Smooth muscle cell (in vitro differentiated cells): ENCODE measurements around the gene GPC3. TPM values are rescaled to one million over a fixed set of nuclear protein-coding genes. Genes with fewer than 3 reads are reported as not detected.
A peak's percentile ranks its signal among the peaks of the same experiment; 100 is the strongest.

Experiments used
- DNase-seq: peaks from one replicate; lab custom pipeline; 2025; ENCODE audit not compliant: unreplicated experiment; lab: John Stamatoyannopoulos, UW
- H2AFZ ChIP-seq: fragments of 200-600 bp; sonication (generic); 2 replicates; pipeline ENCODE4 v1.6.0; 2016; ENCODE audit warnings: antibody characterized with exemption, low read depth, mild to moderate bottlenecking
- H3F3A ChIP-seq: fragments of 200-600 bp; sonication (generic); 2 replicates; pipeline ENCODE4 v1.6.0; 2017; ENCODE audit warnings: antibody characterized with exemption, low read depth
- H3K27ac ChIP-seq: fragments of 200-600 bp; sonication (generic); 2 replicates; pipeline ENCODE4 v1.5.1; 2016; ENCODE audit warnings: low read depth, mild to moderate bottlenecking
- H3K27me3 ChIP-seq: fragments of 200-600 bp; sonication (generic); 2 replicates; pipeline ENCODE4 v1.6.1; 2016; ENCODE audit warnings: low read depth, mild to moderate bottlenecking
- H3K36me3 ChIP-seq: fragments of 200-600 bp; sonication (generic); 2 replicates; pipeline ENCODE4 v1.5.1; 2016; ENCODE audit warnings: low read depth
- H3K4me1 ChIP-seq: fragments of 200-600 bp; sonication (generic); 2 replicates; pipeline ENCODE4 v1.5.1; 2016; ENCODE audit warnings: low read depth
- H3K4me2 ChIP-seq: fragments of 200-600 bp; sonication (generic); 2 replicates; pipeline ENCODE4 v1.6.0; 2016; ENCODE audit warnings: mild to moderate bottlenecking
- H3K4me3 ChIP-seq: fragments of 200-600 bp; sonication (generic); 2 replicates; pipeline ENCODE4 v1.5.1; 2016; ENCODE audit warnings: mild to moderate bottlenecking
- H3K79me2 ChIP-seq: fragments of 200-600 bp; sonication (generic); 2 replicates; pipeline ENCODE4 v1.6.0; 2016; ENCODE audit warnings: low read depth, mild to moderate bottlenecking
- H3K9ac ChIP-seq: fragments of 200-600 bp; sonication (generic); 2 replicates; pipeline ENCODE4 v1.6.0; 2016; ENCODE audit warnings: low read depth
- H3K9me3 ChIP-seq: fragments of 200-600 bp; sonication (generic); replicated peaks from 2 replicates; pipeline ENCODE4 v1.5.1; 2016; ENCODE audit warnings: low read depth
- H4K20me1 ChIP-seq: fragments of 200-600 bp; sonication (generic); 2 replicates; pipeline ENCODE4 v1.6.0; 2016; ENCODE audit warnings: low read depth
- WGBS: methylation state at CpG from one replicate; pipeline ENCODE4 v1.1.7; 2016; ENCODE audit warnings: low lambda C conversion rate; 5-methylcytosine and 5-hydroxymethylcytosine counted together
- polyA plus RNA-seq: library from polyadenylated mRNA; unstranded; fragments of >200 nt; fragmentation: Nextera tagmentation; extraction: Ambion mirVana; gene quantifications from 2 replicates; pipeline ENCODE4 v1.2.1, GENCODE V29; 2016
- total RNA-seq: library from RNA; depleted of rRNA; stranded (reverse); fragments of >200 nt; gene quantifications from 2 replicates; pipeline ENCODE4 v1.2.3, GENCODE V29; 2014
- TF ChIP-seq, protein P1 (sequence below): fragments of 200-600 bp; sonication (generic); IDR thresholded peaks from 2 replicates; pipeline ENCODE4 v1.5.1; 2017; ENCODE audit warnings: borderline replicate concordance, mild to moderate bottlenecking, antibody characterized with exemption; ENCODE audit not compliant: insufficient read depth, poor library complexity, severe bottlenecking

The GPC3 gene
- total and polyA plus RNA-seq, 2 experiments from 2014 or later = 120 to 191 TPM

DNA sequence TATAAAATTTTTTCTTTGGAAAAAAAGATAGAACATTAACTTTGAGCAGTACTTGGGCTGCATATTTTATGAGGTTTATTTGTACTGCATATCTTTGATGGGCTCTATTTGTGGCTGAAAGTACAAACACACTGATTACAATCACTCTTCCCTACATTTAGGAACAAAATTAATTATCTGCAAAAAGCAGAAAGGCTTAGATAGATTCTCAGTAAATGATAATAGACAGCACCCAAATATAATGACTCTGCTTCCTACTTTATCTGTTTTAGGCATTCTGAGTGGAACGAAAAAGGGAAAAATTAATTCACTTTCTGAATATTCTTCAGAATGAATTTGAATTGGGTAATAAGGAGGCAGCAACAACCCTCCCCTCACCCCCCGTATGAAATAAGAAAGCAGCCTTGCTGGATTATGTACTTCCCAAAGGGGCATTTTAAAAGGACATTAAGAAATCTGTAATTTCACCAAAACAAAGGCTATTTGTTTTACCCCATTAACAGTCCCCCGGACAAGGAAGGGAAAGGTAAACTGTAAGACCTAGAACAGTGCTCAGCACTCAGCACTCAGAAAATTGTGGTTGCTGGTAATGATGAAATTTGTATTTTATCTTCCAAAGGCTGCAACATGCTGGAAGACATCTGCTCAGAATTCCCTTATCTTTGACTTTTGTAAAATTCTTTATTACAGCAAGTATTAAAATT lies 242.6 kb downstream of the GPC3 start:
- H3K27ac ChIP-seq = no peak overlapping the region
- no peak overlapping the region for H3K4me3 ChIP-seq
- no peak for DNase-seq
- no peak overlapping the region for H3K4me2 ChIP-seq
- H4K20me1 ChIP-seq = peaks cover 20% of the 10 kb centered on the region
- H3K9ac ChIP-seq = no peak overlapping the region
- H2AFZ ChIP-seq = no peak overlapping the region
- no peaks in the 10 kb centered on the region for H3K79me2 ChIP-seq
- H3K27me3 ChIP-seq = no peaks in the 10 kb centered on the region
- TF ChIP-seq, protein P1, sequence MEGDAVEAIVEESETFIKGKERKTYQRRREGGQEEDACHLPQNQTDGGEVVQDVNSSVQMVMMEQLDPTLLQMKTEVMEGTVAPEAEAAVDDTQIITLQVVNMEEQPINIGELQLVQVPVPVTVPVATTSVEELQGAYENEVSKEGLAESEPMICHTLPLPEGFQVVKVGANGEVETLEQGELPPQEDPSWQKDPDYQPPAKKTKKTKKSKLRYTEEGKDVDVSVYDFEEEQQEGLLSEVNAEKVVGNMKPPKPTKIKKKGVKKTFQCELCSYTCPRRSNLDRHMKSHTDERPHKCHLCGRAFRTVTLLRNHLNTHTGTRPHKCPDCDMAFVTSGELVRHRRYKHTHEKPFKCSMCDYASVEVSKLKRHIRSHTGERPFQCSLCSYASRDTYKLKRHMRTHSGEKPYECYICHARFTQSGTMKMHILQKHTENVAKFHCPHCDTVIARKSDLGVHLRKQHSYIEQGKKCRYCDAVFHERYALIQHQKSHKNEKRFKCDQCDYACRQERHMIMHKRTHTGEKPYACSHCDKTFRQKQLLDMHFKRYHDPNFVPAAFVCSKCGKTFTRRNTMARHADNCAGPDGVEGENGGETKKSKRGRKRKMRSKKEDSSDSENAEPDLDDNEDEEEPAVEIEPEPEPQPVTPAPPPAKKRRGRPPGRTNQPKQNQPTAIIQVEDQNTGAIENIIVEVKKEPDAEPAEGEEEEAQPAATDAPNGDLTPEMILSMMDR = no peak
- H3K4me1 ChIP-seq = no peaks in the 10 kb centered on the region
- H3K9me3 ChIP-seq = no peaks in the 10 kb centered on the region
- 73% methylated on average over 3 of the region's 3 CpGs for WGBS
- H3F3A ChIP-seq = no peaks in the 10 kb centered on the region
- H3K36me3 ChIP-seq = no peaks in the 10 kb centered on the region

DNA sequence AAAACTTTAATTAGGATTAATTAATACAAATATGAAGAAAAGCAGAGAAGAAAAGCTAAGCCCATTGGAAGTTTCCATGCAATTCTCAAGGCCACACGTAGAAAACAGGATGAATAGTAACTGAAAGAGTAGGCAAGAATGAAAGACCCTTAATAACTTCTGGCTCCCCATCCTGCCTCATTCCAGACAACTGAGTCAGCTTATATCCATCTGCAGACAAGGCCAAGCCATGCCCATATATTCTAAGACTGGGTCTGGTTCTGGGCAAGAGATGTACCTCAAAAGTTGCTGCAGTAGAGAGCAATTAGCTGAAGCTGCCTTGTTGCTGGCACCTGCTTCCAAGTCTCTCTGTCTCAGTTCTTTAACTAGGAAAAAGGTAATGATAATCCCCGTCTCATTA lies 244.1 kb downstream of the GPC3 start:
- Histone ChIP-seq H3K79me2 (no peaks in the 10 kb centered on the region), H3K4me3 (no peak overlapping the region), H3K4me2 (no peak overlapping the region), H3K36me3 (no peaks in the 10 kb centered on the region), H3K27me3 (no peaks in the 10 kb centered on the region), H3K9ac (no peak overlapping the region), H3K4me1 (no peaks in the 10 kb centered on the region), H3F3A (no peaks in the 10 kb centered on the region), H3K9me3 (no peaks in the 10 kb centered on the region), H2AFZ (no peak overlapping the region), H4K20me1 (peaks cover 7% of the 10 kb centered on the region), H3K27ac (no peak overlapping the region)
- TF ChIP-seq, protein P1 = no peak
- no peak for DNase-seq
- WGBS = 45% methylated on average over 2 of the region's 2 CpGs

DNA sequence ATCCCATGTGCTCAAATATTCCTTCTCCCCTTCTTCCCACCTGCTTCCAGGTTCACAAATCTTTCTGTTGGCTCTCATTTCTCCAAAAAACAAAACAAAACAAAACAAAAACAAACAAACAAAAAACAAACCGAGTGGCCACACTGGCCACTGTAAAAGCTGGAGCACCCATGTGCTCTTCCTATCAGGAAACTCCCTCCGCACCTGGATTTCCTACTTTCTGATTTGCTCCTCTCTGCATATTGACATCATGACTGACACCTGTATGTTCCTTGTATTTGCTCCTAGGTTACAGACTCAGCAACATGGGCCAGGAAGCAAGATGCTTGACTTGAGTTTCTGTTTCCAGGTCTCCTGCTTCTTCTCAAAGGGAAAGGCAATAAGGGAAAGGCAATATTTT lies 258.8 kb downstream of the GPC3 start:
- Histone ChIP-seq H3K4me3 (no peak overlapping the region), H3K36me3 (no peaks in the 10 kb centered on the region), H3K9ac (no peak overlapping the region), H2AFZ (no peak overlapping the region), H3K4me1 (no peaks in the 10 kb centered on the region), H3K9me3 (no peaks in the 10 kb centered on the region), H4K20me1 (no peaks in the 10 kb centered on the region), H3K27me3 (no peaks in the 10 kb centered on the region), H3F3A (no peaks in the 10 kb centered on the region), H3K79me2 (no peaks in the 10 kb centered on the region), H3K27ac (peak overlapping the region; percentile 54), H3K4me2 (peak overlapping the region; percentile 21)
- no peak for DNase-seq
- 61% methylated on average over 2 of the region's 2 CpGs for WGBS
- TF ChIP-seq, protein P1 = no peak

DNA sequence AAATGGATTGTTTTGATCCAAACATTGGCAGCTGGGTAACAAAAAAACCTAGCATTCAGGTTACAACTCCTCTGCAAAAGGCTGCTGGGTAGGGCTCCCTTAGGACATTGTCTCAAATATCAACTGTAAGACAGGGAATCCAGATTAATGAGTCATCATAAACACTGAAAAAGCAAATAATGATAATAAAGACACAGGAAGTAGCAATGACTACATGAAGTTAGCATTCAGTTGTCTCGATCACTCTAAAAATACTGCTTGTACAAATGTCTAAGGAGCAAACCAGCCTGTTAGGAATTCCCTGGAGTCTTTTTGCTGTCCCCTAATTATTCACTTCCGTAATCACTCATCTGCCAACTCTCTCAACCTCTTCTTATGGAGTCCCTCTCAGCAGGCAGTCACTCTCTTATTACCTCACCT lies 259.2 kb downstream of the GPC3 start:
- Histone ChIP-seq H3K9ac (no peak overlapping the region), H3K4me2 (peak overlapping the region; percentile 36), H3K9me3 (no peaks in the 10 kb centered on the region), H3K4me1 (no peaks in the 10 kb centered on the region), H3K79me2 (no peaks in the 10 kb centered on the region), H2AFZ (no peak overlapping the region), H3K36me3 (no peaks in the 10 kb centered on the region), H3K27ac (peak overlapping the region; percentile 54), H3F3A (no peaks in the 10 kb centered on the region), H3K4me3 (no peak overlapping the region), H4K20me1 (no peaks in the 10 kb centered on the region), H3K27me3 (no peaks in the 10 kb centered on the region)
- 34% methylated on average over 2 of the region's 2 CpGs for WGBS
- no peak for DNase-seq
- TF ChIP-seq, protein P1 = no peak
